NCI-H82 treated with DMSO at 0.1 percent for 48 hours (cell line): ENCODE data around the gene ATP1A2.
"Not testable (repeated sequence)": the region's sequence is repeated elsewhere in the genome, so short reads cannot be mapped to it uniquely, and the experiment has no call there.

Experiments
- DNase-seq: peaks from one replicate; lab custom pipeline; 2025; ENCODE audit not compliant: unreplicated experiment; lab: John Stamatoyannopoulos, UW

The ATP1A2 gene

DNA sequence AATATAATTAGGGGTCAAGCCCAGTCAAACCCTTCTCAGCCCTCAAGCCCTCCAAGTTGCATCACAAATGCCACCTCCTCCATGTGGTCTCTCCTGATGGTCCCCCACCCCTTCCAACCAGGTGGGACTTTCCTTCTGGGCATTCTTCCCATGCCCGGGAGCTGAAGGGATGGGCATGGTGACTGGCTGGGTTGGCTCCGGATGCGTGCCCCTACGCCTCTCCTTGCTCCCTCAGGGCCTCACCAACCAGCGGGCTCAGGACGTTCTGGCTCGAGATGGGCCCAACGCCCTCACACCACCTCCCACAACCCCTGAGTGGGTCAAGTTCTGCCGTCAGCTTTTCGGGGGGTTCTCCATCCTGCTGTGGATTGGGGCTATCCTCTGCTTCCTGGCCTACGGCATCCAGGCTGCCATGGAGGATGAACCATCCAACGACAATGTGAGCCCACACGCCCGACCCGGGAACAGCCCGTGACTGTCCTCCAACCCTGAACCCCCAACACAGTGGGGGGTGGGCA is 7.5 kb downstream of the ATP1A2 start:
- DNase-seq, result no peak

GRCh38 chr1:160123726-160124125 is 8.2 kb downstream of the ATP1A2 start:
- DNase-seq, result no peak

GRCh38 chr1:160124705-160125478 is 9.3 kb downstream of the ATP1A2 start:
- no peak for DNase-seq

- DNase-seq, result no peak
Measured at GRCh38 chr1:160125746-160126145, 10.2 kb downstream of the ATP1A2 start.

- DNase-seq, result not testable (repeated sequence)
Measured at GRCh38 chr1:160126342-160126741, 10.8 kb downstream of the ATP1A2 start.

DNA sequence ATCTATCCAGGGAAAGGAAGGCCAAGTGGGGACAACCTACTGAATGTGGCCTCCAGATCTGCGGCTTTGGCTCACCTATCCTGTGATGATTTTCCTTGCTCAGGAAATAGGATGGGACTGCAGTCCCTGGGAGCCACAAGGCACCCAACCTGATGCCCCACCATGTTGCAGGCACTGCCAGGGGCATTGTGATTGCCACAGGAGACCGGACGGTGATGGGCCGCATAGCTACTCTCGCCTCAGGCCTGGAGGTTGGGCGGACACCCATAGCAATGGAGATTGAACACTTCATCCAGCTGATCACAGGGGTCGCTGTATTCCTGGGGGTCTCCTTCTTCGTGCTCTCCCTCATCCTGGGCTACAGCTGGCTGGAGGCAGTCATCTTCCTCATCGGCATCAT is 11.8 kb downstream of the ATP1A2 start:
- DNase-seq, result no peak

DNA sequence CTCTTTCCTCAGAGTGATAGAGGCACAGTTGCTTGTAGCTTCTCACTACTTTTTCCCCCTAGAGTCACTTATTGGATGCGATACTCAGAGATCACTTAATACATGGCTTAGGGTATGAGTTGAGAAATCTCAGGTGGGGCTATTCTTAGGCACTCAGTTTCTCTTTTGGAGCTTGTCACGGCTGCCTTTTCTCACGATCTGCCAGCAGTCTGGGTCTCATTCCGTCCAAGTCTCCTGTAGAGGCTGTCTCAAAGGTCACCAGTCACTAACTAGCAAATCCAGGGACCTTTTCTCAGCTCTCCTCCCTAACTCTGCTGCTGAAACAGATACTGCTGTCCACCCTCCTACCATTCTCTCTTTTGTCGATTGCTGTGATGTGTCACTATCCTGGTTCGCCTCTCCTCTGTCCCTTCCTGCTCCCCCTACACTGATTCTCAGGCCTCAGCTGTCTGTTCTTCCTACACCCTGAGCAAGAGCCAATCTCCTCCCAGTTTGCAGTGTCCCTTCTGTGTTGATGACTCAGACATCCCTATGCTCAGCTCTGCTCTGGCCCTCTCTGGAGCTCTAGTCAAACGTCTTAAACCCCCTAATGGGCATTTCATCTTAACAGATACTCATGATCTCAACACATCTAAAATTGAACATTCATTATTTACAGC is 12.4 kb downstream of the ATP1A2 start:
- no peak for DNase-seq

- DNase-seq, result no peak
Measured at GRCh38 chr1:160128636-160129035, 13.1 kb downstream of the ATP1A2 start.

GRCh38 chr1:160129046-160129445 is 13.5 kb downstream of the ATP1A2 start:
- DNase-seq, result no peak

GRCh38 chr1:160129558-160129957 is 14.0 kb downstream of the ATP1A2 start:
- no peak for DNase-seq

DNA sequence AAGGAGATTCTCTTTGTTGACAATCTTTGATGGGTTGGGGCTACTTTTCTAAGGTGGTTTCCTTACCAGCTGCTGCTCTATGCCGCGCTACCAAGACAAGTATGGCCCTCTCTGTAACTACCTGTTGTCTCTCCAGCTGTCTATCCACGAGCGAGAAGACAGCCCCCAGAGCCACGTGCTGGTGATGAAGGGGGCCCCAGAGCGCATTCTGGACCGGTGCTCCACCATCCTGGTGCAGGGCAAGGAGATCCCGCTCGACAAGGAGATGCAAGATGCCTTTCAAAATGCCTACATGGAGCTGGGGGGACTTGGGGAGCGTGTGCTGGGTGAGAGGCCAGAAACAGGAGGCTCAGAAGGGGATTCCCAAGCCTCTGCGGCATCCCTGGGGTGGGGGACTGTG is 14.4 kb downstream of the ATP1A2 start:
- no peak for DNase-seq

DNA sequence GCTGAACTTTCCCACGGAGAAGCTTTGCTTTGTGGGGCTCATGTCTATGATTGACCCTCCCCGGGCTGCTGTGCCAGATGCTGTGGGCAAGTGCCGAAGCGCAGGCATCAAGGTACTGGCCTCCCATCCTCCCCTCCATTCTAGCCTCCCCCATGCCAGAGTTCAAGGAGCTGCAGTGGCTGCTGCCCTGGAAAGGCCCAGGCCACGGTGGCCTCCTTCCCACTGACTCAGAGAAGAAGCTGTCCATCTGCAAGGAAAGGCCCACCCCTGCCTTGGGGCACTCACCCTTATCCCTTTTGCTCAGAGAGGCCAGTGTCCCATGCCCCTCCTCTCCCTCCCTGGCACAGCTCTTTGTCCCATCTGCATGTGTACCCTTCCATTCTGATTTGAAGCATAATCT is 14.9 kb downstream of the ATP1A2 start:
- no peak for DNase-seq

DNA sequence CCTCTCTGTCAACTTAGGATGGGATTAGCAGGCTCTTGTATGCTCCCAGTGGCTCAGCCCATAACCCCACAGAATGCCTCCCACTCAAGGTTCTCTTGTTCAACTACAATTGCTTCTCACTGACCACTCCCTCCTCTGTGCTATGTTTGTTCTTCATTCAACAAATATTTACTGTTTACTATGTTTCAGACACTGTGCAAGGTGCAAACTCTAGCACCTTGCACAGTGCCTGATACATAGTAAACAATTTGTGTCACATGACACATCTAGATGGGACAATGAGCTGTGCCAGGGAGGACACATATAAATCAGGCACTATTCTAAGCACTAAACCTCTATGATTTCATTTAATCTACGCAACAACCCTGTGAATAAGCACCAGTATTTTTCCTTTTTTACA is 15.4 kb downstream of the ATP1A2 start:
- DNase-seq, result no peak

GRCh38 chr1:160131803-160132565 is 16.4 kb downstream of the ATP1A2 start:
- DNase-seq, result no peak

DNA sequence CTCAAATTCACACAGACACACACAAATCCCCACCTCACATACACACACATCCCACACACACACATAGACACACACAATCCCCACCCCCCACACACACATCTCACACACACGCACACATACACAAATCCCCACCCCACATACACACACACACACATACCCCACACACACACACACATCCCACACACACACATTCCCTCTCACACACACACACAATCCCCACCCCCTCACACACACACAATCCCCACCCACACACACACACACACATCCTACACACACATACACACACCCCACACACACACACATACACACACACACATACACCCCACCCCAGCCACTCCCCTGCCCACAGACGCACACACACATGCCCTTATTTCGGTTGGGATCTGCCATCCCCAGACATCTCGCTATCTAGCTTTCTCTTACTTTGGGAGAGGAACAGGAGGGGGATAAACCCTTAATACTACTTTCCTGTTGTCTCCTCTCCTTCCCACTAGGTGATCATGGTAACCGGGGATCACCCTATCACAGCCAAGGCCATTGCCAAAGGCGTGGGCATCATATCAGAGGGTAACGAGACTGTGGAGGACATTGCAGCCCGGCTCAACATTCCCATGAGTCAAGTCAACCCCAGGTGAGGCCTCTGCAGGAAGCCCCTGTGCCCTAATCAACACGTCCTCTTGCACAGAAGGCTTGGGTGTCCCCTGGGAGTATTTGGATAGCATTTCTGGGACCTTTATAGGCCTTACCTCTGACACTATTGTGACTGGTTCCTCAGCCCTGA is 18.6 kb downstream of the ATP1A2 start:
- DNase-seq, result no peak

GRCh38 chr1:160134791-160135572 is 19.4 kb downstream of the ATP1A2 start:
- no peak for DNase-seq

- DNase-seq, result no peak
Measured at GRCh38 chr1:160136121-160136925, 20.8 kb downstream of the ATP1A2 start.

DNA sequence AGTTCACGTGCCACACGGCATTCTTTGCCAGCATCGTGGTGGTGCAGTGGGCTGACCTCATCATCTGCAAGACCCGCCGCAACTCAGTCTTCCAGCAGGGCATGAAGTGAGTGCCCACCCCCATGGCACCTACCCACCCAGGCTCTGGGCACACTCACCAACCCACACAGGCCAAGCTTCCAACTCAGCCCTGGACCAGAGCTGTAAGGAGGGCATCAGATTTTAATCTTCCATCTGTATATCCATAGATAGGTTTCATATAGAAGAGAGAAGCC is 21.3 kb downstream of the ATP1A2 start:
- DNase-seq, result no peak

DNA sequence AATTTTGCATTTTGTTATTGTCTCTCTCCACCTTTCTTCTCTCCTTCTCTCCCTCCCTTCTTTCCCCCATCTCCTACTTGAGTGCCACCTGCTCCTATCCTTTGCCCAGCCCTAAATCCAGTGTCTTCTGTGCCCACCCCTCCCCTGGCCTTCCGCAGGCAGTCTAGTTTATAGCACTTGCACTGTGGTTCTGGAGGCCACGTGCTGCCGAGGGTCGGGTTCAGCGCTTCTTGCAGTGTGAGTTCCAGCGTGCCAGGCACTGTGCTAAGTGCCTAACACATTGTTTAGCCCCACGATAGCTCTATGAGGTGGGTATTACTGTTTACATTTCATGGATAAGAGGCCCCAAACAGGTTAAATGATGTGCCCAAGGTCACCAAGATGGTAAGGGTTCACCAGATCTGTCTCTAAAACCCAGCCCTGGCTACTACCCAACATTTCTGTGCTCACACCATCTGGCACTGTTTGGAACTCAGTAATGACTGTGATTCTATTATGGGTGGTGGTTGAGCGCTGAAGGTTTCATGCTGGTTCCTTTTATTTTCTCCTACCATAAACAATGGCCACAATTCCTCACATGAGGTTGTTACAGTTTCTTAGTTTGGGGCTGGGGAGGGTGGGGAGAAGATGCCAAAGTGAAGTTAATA is 21.8 kb downstream of the ATP1A2 start:
- DNase-seq, result no peak
